NCI-H1092 treated with DMSO at 0.1 percent for 48 hours (cell line): ENCODE results near the gene SMOC1.

Source experiments
- DNase-seq: peaks from one replicate; lab custom pipeline; 2025; lab: John Stamatoyannopoulos, UW

The SMOC1 gene

DNA sequence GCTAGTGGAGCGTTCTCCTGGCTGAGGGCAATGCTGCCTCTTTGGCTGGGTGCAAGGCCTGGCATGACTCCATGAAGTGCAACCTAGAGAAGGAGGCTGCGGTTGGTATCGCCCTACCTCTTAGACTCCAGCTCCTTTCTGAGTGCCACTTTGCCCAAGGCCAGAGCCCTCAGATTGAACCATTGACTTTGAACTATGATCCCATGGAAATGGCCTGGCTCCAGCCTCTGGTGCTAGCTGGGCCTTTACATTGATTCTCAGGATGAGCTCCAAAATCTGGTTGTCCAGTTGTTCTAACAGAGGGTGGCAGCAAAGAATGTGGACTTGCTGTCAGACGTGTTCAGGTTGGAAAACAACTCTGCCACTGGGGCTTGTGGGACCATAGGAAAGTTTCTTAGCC is 16.1 kb upstream of the SMOC1 start:
- no peak for DNase-seq

- no peak for DNase-seq
Observed at GRCh38 chr14:69865701-69866365, 13.4 kb upstream of the SMOC1 start.

DNA sequence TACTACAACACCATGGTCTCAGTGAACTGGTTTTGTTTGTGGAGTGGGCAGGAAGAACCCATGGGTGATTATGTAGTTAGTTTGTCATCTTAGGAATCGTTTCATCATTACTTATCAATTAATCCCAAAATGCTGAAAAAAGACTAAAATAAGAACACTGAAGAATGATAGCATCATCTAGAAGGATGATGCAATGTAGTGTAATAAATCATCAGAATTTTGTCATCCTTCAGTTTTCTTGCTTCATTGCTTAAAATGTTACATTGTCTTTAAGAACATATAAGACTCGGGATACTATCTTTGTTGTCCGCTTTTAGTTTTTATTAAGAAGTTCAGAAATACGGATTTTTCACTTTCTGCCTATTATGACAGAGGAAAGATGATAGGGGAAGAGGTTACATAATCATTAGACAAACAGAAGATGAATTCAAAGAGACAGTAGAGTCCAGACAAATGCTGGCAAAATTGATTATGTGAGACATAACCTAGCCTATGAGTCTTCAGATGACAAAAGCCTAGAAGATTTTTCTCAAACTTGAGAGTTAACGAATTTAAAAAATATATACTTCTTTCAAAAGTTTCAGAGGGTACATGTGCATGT is 10.8 kb upstream of the SMOC1 start:
- DNase-seq = no peak

DNA sequence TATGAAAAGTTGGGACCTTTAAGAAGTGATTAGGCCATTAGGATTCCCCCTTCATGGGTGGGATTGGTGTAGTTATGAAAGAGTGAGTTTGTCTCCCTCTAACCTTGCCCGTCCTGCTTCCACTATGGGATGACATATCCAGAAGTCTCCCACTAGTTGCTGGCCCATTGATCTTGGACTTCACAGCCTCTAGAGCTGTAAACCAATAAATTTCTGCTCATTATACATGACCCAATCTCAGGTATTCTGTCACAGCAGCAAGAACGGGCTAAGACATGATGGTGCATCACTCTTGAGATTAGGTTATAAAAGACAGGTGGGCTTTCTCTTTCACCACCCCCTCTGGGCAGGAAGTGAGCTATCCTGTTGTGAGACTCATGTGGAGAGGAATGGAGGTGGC is 8.6 kb upstream of the SMOC1 start:
- DNase-seq = no peak

GRCh38 chr14:69873877-69874780 is 5.1 kb upstream of the SMOC1 start:
- DNase-seq = no peak

DNA sequence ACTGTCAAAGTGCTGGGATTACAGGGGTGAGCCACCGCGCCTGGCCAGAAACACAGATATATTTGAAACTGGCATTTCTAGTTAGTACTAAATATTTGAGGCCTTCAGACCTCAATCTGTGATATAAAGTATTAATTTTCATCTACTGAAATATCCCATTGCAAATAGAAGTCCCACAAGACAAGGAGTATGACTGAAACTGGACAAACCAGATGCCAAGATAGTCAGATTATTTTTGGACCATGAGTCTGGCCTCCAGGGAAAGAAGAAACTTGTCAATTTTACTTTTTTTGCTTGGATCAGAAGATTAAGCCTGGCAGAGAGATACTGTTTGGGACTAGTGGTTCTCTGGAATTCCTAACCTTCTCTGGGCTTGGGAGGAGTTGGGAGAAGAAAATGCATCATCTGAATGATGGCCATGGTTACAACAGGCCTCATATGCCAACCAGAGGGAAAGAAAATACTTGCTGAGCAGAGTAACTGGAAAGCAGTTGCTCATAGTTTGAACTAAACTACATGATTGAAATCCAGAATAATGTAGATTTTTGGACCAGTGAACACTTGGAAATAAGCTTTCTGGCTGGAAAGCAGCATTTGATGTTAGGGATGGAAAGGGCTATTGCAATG is 2.9 kb upstream of the SMOC1 start:
- DNase-seq = no peak

- DNase-seq = no peak
Observed at GRCh38 chr14:69876848-69877306, 2.3 kb upstream of the SMOC1 start.

DNA sequence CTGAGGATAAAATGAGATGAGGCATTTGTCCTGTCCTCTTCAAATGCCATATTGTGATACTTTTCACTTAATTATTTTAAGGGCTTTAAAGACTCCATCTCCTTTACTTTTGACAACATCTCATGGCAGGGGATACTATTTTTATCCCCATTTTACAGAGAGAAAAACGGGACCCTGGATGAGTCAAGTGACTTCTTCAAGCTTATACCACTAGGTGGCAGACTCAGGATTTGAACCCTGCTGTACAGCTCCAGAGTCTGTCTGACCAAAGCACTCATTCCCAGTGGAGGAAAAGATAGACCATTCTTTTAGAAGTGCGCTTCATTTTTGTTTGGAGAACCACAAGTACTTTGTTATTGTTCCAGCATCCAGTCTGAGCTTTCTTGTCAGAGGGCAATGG is 1.7 kb upstream of the SMOC1 start:
- peak; percentile 33 for DNase-seq

GRCh38 chr14:69878251-69878650 is 965 bp upstream of the SMOC1 start:
- DNase-seq = no peak

GRCh38 chr14:69880044-69880487 is 850 bp downstream of the SMOC1 start:
- DNase-seq = peak; percentile 42

- DNase-seq = no peak
Observed at GRCh38 chr14:69880893-69881292, 1.7 kb downstream of the SMOC1 start.

GRCh38 chr14:69882116-69882864 is 3.1 kb downstream of the SMOC1 start:
- no peak for DNase-seq

DNA sequence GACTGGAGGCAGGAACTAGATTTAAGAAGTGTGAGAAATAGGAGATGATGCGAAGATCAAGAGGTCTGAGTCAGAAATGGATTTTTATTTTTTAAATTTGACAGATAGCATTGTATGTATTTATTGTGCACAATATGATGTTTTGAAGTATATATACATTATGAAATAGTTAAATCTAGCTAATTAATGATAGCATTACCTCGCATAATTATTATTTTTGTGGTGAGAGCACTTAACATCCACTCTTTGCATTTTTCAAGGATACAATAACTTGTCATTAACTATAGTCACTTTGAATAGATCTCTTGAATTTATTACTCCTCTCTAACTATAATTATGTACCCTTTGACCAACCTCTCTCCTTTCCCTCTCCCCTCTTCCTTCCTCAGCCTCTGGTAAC is 3.7 kb downstream of the SMOC1 start:
- DNase-seq = no peak

GRCh38 chr14:69886453-69887242 is 7.4 kb downstream of the SMOC1 start:
- no peak for DNase-seq

- DNase-seq = no peak
Observed at GRCh38 chr14:69887740-69888657, 8.8 kb downstream of the SMOC1 start.

DNA sequence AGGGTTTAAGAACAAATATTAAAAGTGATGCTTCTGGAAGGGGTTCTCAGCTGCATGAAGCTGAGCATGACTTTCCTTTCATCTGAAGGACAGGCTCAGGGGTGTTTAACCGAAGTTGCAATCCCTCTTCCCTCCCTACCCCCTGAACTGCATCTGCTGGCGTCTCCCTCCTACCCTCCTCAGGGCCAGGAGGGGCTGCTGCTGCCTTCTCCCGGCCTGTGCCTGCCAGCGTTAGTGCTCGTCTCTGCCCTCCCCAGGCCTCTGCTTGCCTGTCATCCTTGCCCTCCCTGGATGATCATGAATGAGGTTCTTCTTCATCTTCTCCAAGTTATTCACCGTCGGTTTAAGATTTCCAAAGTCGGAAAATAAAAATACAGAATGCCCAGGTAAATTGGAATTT is 12.2 kb downstream of the SMOC1 start:
- DNase-seq = no peak

DNA sequence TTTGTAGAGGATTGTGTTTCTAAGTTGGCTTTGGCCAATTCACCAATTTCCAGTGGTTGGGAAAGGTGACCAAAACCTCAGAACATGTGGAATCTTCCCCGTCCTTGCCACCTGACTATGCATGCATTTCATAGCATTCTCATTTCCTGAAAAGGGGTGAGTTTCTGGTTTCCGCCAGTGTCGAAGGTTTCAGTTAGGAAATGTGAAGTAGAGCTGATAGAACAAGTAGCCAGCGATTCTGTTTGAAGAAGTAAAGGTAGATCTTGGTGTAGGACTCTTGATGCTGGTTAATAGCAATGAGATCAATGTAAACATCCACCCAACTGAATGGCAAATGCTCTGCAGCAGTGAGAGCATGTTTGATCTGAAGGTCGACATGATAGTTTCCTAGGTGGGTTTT is 15.9 kb downstream of the SMOC1 start:
- no peak for DNase-seq

- no peak for DNase-seq
Observed at GRCh38 chr14:69896080-69896479, 16.9 kb downstream of the SMOC1 start.

GRCh38 chr14:69896972-69897371 is 17.8 kb downstream of the SMOC1 start:
- no peak for DNase-seq

GRCh38 chr14:69900603-69901002 is 21.4 kb downstream of the SMOC1 start:
- DNase-seq = no peak
